Mammary epithelial cell (primary cell): ENCODE data around the gene CEACAM16.

Source experiments
- EZH2 ChIP-seq: IDR thresholded peaks from 2 replicates; pipeline ENCODE4 v1.6.1; 2012; ENCODE audit warnings: low read length, inconsistent platforms, borderline replicate concordance
- TF ChIP-seq, protein P1 (sequence below), 2 donors: IDR thresholded peaks in 1 of 2; conservative IDR thresholded peaks in 1 of 2; 2 replicates each; pipeline ENCODE4 v1.5.1; 2011 to 2012; ENCODE audit warnings: inconsistent platforms in 2 of 2, low read length in 2 of 2, mild to moderate bottlenecking in 2 of 2, control low read depth in 1 of 2, low read depth in 1 of 2; ENCODE audit not compliant: insufficient read depth in 1 of 2; ENCODE audit errors: extremely low read depth in 1 of 2

DNA sequence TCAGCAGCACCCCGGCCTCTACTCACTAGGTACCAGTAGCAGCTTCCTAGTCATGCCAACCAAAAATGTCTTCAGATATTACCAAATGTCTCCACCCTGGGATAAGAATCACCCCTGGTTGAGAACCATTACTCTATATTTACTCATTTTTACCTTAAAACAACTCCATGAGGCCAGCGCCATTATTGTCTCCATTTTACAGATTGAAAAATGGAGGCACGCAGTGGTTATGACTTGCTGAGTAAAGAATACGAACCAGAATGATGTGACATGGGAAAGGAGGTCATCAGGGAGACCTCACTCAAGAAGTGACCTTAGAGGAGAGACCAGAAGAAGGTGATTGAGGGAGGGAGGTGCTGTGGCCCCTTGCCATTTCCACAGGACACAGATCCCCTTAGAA, 25.4 kb upstream of the CEACAM16 start:
- TF ChIP-seq, protein P1, sequence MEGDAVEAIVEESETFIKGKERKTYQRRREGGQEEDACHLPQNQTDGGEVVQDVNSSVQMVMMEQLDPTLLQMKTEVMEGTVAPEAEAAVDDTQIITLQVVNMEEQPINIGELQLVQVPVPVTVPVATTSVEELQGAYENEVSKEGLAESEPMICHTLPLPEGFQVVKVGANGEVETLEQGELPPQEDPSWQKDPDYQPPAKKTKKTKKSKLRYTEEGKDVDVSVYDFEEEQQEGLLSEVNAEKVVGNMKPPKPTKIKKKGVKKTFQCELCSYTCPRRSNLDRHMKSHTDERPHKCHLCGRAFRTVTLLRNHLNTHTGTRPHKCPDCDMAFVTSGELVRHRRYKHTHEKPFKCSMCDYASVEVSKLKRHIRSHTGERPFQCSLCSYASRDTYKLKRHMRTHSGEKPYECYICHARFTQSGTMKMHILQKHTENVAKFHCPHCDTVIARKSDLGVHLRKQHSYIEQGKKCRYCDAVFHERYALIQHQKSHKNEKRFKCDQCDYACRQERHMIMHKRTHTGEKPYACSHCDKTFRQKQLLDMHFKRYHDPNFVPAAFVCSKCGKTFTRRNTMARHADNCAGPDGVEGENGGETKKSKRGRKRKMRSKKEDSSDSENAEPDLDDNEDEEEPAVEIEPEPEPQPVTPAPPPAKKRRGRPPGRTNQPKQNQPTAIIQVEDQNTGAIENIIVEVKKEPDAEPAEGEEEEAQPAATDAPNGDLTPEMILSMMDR (conservative IDR thresholded peaks at IDR 0.05 in 1 of 2, IDR thresholded peaks at IDR 0.05 in 1 of 2; ENCODE audit: extremely low read depth in 1 of 2, insufficient read depth in 1 of 2, low read depth in 1 of 2, low read length in 2 of 2) = no peak
- no peak for TF ChIP-seq EZH2
